ENCODE measurements around the gene GMPPA.
A peak's percentile ranks its signal among the peaks of the same experiment; 100 is the strongest.

The GMPPA gene

DNA sequence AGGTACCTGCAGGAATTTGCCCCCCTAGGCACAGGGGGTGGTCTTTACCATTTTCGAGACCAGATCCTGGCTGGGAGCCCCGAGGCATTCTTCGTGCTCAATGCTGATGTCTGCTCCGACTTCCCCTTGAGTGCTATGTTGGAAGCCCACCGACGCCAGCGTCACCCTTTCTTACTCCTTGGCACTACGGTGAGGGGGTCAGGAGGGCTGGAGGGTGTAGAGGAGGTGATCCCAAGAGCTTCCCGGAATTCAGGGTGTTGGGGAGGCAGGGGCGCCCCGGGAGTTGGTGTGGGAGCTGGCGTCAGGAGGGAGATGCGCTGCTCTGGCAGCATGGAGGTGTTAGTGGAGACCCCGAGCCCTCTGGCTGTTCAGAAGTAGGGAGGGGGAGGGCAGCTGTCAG lies 3.2 kb downstream of the GMPPA start:
- no peak for DNase-seq

DNA sequence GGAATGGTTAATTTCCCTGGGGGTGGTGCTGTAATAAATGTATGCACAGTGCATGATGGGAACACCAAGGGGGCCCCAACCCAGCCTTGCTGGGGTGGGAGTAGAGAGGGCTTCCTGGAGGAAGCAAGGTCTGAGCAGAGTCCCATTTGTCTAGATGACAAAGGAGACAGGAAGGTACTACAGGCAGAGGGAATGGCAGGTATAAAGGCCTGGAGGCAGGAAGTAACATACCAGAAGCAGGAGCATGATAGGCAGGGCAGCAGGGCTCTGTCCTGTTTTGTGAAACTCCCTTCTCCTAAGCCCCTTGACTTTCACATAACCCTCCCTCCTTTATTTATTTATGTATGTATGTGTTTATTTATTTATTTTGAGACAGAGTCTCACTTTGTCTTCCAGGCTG lies 3.9 kb downstream of the GMPPA start:
- DNase-seq: no peak

DNA sequence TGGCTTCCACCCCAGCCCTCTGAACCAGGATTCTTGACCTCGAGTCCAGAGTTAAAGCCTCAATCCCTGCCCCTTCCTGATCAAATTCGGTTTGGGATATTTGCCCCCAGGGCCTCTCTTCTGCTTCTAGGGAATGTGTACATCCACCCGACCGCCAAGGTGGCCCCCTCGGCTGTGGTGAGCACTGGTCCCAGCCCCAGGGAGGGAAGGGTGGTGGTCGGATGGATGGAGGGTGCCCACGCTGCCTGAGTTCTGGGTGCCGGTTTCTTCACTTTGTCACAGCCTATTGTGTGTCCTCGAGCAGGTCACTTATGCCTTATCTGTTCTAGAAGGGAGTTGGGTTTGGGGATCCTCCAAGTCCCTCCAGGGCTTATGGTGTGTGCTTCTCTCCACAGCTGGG lies 6.9 kb downstream of the GMPPA start:
- no peak for DNase-seq

DNA sequence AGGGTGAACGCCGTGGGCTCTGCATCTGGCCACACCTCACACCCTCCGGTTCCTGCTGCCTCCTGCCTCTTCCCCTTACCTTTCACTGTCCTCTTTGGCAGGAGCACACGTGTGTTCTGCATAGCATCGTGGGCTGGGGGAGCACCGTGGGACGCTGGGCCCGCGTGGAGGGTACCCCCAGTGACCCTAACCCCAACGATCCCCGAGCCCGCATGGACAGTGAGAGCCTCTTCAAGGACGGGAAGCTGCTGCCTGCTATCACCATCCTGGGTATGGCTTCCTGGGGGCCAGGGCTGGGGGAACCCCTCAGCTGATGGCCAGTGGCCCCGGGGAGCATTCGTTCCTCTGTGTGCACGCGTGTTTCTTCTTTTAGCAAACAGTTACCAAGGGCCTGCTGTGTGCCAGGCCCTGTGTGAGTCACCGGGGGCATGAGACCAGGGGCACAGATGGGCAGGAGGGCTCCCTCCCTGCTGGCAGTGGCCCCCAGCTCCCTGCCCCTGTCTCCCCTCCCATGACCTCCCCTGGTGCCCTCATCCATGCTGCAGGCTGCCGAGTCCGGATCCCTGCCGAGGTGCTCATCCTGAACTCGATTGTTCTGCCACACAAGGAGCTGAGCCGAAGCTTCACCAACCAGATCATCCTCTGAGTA lies 7.6 kb downstream of the GMPPA start:
- no peak for DNase-seq

DNA sequence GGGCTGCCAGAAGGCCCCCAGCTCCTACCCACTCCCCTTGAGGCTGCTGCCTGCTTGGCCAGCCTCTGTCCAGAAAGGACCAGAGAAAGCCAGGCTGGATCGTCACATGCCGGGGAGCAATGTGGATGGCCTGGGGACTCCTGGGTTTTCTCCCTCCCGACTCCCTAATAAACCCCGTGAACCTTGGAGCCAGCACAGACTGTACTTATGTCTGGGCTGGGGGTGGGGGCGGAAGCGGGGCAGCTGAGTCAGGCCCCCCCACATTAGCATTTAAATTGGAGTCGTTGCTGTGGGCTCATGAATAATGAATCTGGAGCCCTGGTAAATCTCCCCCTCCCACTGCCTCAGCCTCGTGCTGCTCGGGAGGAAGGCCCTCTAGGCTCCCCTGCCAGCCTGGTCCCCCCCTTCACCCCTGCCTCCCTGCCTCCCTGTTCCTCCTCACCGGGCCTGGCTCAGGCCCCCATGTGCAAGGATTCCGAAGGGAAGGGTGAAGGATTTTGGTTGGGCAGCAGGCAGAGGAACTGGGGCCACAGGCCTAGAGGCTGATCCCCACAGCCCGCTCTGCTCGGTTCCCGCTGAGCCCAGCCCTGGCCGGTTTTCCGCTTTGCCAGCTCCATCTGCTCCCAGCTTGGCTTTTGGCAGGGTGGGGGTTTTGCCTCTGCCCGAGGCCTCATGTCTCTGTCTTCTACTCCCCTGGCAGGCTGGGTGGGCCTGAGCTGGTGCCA lies 8.3 kb downstream of the GMPPA start:
- peak in 1 of 51 donors; percentile 29 for DNase-seq

DNA sequence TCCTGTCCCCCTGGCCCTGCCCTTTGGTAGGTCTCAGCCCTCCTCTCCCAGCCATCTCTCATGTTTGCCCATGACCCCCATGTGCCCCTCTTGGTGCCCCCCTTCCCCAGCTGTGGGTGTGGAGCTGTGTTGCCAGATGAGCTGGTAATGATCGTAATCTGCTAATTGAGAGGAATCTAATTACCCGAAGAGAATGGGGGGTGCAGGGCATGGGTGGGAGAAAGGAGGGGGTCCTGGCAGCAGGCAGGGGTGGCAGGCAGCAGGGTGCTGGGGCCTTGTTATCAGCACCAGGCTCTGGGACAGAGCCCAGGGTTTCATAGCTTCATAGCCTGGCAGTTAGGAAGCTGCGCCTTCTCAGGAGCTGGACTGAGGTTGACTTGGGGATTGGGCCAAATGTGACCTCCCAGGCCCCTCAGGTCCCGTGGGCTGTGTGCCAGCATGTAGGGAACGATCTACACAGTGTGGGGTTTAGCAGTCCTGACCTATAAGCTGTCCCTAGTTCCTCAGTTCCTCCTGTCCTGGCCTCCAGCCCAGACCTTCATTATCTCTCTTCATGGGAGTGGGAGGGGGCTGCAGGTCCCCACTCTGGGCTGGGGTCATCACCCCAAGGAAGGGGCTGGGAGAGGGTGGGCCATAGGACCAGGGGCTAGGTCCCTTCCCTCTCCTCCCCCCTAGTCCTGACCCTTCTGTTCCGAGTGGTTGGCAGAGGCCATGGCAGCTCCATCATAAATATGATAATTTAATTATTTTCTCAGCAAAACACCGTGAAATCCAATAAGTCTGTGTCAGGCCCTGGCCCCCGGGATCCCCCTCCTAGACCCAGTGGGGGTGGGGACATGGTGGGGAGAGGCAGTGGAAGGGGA lies 9.1 kb downstream of the GMPPA start:
- no peak for DNase-seq

DNA sequence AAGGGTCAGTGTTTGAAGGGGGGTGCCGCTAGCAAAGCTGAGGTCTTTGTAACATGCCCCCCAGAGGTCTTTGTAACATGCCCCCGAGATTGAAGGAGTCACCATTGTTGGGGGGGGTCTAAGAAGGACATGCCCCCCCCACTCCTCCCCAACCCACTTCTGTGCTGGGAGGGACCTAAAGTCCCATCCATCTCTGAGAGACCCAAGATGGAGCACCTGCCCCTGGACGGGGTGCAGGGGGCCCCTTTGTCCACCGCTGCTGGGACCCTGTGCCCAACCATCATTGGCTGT lies 9.7 kb downstream of the GMPPA start:
- no peak for DNase-seq

DNA sequence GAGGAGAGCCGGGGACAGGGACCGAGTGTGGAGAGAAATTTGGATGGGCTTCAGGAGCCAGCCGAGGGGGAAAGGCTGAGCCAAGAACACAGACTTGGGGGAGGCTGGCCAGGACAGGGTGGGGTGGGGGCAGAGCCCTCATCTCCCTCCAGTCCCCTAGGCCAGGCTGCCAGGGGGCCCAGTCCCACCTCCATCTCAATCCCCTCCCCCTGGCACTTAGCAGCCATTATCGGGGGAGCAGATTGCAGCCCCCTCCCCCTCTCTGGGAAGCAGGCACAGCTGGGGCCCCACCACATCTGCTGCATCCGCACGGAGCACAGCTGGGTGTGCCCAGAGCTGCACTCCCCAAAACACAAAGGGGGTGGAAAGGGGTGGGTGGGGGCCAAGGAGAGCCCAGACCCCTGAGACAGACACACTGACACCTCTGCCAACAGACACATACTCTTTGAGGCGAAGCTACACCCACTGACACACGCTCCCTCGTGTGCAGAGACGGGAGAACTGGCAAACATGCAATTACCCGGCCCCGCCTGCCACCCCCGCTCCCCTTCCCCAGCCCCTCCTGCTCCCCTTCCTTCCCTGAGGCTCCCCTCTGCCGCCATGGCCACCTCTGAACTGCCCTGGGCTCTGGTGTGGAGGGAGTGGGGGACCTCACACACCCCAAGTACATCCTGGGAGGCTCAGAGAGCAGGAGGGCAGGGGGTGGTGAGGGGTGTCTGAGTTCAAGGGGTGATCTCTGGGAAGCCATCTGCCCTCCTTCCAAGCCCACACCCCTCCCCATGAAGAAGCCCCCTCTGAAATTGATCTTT lies 10.5 kb downstream of the GMPPA start:
- DNase-seq: peak in 2 of 51 donors; percentile 39 to 46

DNA sequence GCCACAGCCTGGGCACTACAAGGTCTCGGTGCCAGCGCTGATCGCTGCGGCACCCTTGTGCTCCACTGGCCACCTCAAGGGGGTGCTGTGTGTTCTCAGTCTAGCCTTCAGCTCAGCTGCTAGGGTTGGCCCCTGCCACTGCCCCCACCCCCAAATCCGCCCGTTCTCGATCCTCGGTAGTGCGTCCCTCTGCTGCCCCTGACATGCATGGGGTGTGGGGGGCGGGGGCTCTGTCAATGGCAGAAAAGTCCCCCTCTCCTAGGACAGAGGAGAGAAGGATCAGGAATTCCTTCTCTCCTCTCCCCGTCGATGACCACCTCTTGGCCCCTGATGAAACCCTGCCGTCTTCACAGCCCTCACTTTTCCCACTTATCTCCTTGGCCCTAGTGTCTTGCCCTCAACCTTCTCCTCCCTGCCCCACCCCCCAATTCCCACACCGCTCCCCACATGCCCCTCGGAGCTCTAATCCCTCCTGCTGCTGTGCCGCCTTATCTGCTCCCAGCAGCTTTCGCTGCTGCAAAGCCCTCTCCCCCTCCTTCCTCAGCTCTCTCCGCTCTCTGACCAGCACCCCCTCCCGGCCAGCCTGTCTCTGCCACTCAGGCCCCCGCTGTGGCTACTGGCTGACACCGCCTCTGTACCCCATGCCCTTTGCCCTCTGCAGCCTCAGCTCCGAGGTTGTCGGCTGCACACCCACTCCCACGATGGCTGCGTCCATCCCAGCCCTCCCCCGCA lies 11.3 kb downstream of the GMPPA start:
- DNase-seq: peak in 39 of 51 donors; percentile 9 to 67 (median 31)

DNA sequence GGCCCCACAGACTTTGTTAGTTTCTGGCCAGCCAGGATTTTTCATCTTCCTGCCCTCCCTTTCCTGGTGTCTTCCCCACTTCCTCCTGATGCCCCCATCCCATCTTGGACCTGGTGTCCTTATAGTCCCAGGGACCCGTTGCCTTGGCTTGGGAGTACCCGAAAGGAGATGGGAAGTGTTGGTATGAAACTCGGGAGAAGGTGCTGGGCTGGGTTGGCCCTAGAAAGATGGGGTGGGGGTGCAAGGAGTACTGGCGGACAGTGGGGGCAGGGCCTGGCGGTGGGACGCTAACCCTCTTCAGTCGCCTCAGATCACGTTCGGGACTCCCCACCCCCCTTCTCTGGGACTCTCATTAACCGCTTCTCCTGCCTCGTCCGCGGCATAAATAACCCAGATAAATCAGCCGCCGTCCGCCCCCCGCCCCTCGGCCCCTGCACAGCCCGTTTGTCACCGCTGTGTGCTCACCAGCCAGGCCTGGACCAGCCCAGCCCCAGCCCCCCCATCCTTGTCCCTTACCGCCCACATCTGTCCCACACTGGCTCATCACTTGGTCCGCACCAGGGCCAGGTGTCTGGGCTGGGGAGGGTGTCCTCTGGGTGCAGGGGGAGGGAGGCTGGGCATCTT lies 11.9 kb downstream of the GMPPA start:
- DNase-seq: no peak

DNA sequence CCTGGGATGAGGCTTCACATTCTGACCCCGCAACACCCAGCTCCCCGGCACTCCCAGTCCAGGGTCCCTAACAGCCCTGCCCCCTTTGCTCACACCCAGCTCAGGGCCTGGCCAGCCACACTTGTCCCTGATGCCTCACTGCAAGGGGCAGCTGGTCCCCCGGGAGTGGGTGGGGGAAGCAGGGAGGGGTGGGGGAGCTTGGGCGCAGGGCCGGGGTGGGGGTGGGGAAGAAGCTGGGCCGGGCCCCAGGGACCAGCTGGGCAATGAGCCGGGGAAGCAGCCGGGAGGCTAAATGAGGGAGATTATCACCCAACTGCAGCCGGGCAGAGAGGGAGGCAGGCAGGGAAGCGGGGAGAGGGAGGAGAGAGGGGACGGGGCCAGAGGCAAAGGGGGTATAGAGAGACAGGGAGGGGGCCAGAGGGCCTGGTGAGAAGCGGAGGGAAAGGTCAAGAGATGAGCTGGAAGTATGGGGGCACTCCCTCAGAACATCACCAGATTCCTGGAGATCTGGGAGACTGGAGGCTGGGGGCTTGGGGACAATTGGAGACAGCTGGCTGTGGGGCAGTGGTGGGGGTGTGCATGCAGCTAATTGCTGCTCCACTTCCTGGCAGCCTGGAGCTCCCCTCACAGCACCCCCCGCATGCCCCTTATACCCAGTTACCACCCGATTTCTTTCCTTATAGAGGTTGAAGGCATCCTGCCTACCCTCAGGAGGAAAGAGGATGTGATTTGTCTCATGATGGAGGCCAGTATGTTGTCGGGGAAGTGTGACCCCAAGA lies 13.0 kb downstream of the GMPPA start:
- DNase-seq: peak in 4 of 51 donors; percentile 15 to 17 (median 16)

DNA sequence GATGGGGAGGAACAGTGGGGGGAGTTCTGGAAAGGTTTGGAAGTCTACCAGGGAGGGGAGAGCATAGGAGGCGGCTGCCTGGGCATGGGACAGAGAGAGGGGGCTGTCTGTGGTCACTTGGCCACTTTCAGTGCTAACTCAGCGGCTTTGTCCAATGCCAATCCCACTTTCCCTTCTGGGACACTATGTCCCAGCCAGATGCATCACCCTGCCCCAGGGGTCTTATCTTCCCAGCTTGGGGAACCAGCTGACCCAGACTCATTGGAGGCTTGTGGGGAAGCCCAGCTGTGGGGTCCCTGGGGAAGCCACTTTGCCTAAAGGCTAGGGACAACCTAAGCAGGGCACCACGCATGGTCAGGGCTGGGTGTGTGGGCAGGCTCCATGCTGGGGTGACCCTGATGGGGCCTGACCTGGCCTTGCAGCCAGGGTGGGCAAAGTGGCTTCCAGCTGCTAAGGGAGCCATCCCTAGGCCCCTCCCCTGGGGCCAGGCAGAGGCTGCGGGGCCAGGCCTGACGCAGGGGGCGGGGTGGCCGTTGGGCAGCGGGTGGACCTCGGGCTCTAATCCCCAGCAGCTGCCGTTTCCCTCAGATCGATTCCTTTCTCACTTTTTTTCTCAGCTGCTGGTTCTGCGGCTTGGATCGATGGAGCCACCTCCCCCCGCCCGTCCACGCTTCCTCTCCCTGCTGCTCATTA lies 14.0 kb downstream of the GMPPA start:
- DNase-seq: no peak

DNA sequence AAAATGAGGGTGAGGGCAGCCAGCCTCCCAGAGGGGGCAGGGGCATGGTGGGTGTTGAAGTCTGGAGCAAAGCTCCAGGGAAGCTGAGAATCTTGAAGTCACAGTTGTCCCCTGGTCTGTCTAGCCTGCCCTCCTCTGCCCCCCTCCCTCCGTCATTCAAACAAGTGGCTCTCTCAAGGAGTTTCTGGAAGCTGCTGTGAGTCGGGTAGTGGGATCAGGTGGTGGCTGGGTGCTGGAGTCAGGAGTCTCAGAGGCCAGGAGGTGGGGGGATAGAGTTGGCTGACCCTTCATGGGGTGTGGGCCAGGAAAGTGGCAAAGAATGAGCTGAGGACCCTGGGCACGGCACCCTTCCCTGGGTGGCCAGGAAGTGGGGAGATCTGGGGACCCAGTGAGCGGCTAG lies 15.1 kb downstream of the GMPPA start:
- no peak for DNase-seq

DNA sequence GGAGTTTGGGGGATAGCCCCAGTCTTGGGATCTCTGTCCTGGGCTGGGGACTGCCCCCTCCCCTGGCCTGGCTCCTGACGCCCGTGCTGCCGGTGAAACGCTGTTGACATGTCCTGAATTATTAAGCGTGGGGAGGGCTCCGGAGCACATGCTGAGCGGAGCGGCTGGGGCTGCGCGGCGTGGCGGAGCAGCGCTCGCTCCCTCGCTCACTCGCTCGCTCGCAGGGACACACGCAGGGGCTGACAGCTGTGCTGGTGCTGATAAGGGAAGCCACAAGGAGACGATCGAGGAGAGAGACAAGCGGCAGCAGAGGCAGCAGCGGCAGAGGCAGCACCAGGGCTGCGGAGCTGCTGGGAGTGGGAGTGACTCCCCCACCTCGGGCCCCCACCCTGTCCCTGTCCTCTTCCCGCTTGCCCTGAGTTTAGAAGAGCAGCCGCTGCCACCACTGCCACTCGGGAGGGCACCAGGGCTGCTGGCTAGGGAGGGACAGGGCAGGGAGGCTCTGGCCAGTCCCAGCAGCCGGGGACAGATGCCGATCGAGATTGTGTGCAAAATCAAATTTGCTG lies 15.6 kb downstream of the GMPPA start, which contains the start of gene ASIC4:
TSS of gene ASIC4 (plus strand) at position 287 of the 566 bp plus-strand sequence. CDS start at position 530, 243 bp downstream.
- peak in 7 of 51 donors; percentile 11 to 32 (median 17) for DNase-seq

DNA sequence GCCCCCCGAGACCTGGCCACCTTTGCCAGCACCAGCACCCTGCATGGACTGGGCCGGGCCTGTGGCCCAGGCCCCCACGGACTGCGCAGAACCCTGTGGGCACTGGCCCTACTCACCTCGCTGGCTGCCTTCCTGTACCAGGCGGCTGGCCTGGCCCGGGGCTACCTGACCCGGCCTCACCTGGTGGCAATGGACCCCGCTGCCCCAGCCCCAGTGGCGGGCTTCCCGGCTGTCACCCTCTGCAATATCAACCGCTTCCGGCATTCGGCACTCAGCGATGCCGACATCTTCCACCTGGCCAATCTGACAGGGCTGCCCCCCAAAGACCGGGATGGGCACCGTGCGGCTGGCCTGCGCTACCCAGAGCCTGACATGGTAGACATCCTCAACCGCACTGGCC lies 16.1 kb downstream of the GMPPA start:
- DNase-seq: no peak

DNA sequence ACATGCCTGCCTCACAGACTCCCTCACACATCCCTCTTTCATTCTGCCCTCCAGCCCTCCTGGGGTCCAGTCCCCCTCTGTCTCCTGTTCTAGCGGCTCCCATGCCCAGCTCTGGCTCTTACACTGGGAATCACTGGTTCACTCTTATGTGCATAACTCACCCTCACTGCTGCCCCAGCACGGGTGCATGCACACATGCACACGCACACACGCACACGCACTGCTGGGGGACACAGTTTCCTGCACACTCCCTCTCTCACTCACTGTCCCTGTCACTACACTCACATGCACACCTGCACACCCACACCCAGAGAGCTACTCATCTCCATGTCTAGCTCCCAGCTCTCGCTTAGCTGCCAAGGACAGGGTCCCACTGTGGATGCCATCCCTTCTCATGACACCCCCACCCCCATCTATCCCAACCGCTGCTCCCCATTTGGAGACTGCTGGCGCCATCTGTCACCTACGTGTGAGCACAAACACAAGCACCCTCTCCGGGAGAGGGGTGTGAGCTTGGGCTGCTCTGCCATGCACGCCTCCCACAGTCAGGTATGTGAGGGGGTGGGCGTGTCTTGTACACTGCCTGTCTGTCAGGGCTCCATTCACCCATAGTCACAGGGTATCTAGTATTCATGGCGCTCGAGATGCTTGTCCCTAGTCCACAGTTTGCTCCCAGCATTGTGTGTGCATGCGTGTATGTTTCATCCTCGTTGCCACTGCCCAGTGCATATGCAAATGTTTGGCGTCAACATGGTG lies 17.4 kb downstream of the GMPPA start:
- DNase-seq: peak in 1 of 51 donors; percentile 8

DNA sequence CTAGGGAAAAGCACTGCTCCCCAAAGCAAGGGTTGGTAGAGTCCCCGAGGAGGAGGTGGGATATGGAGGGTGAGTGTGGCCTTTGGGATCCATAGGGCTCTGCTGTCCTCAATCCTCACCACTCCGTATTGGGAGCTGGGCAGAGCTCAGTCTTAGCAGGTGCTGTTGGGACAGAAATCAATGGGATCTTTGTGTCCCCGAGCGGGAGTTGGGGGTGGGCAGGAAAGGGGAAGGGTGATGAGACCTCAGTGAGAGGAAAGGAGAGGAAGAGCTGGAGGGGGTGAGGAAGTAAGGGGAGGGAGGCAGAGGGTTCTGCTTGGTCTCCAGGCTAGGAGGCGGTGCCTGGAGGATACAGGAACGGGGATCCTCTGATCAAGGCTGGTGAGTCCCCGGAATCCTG lies 18.2 kb downstream of the GMPPA start:
- DNase-seq: no peak

All from hypothalamus (tissue), 51 donors.